ENCODE measurements around the gene SMIM45.

SMIM45 gene

DNA sequence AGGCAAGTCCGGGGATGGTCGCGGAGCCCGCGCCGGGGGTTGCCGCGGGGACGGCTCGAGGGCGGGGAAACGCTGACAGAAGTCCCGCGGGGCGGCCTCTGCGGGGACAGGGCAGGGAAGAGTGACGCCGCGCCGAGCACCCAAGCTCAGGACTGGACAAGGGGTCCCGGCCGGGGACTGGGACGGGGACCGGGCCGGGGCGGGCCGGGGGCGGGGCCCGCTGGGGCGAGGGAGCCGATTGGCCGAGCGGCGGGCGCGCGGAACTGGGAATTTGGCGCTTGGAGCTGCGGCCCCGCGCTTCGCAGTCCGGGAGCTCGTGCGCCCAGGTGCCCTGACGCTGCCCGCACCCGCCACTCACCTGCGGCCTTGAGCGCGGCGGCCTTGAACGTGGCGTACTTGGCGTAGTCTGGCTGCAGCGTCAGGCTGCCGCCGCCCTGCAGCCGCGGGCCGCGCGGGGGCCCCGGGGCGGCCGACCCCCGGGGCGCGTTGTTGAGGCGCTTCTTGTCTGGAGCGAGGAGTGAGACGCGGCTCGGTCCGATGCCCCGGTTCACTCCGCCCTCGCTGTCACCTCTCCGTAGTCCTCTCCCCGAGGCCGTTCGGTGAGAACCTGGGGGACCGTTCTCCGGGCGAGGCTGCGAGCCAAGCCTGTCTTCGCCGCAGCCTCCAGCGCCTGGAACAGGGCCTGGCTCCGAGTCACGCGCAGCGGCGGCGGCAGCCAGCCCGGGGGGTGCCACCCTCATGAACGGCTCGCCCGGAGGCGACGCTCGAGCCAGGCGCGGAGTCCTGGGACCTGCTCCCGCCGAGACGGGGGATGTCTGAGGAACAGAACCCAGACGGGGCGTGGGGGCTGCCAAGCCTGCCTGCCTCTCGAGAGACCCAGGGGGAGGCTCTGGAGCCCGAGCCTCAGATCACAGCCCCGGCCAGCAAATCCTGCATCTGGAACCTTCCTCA, 41.6 kb upstream of the SMIM45 start:
- Histone ChIP-seq H3K4me2 (no peak overlapping the region), H3F3A (ENCODE audit: insufficient read depth, low read depth) (peaks cover 19% of the 10 kb centered on the region; the same call in 1 of the 2 replicates), H4K20me1 (ENCODE audit: insufficient read depth) (peaks cover 8% of the 10 kb centered on the region; the same call in 1 of the 2 replicates), H3K9me2 (ENCODE audit: insufficient read depth) (no peaks in the 10 kb centered on the region), H3K27me3 (ENCODE audit: insufficient read depth, low read depth) (peaks cover 3% of the 10 kb centered on the region; the same call in 1 of the 2 replicates), H3K27ac (no peak overlapping the region), H3K79me2 (ENCODE audit: low read depth) (no peaks in the 10 kb centered on the region), H3K9me3 (ENCODE audit: insufficient read depth, low read depth) (no peaks in the 10 kb centered on the region), H3K4me1 (replicated peaks; ENCODE audit: insufficient read depth) (0 out of 2 replicates have a peak, but pooled peaks cover 7% of the 10 kb centered on the region), H3K4me3 (no peak overlapping the region), H2AFZ (no peak overlapping the region), H3K36me3 (ENCODE audit: low read depth) (no peaks in the 10 kb centered on the region)
- no peak for TF ChIP-seq EZH2 (IDR thresholded peaks at IDR 0.05; ENCODE audit: low read depth)
- TF ChIP-seq, protein P1, sequence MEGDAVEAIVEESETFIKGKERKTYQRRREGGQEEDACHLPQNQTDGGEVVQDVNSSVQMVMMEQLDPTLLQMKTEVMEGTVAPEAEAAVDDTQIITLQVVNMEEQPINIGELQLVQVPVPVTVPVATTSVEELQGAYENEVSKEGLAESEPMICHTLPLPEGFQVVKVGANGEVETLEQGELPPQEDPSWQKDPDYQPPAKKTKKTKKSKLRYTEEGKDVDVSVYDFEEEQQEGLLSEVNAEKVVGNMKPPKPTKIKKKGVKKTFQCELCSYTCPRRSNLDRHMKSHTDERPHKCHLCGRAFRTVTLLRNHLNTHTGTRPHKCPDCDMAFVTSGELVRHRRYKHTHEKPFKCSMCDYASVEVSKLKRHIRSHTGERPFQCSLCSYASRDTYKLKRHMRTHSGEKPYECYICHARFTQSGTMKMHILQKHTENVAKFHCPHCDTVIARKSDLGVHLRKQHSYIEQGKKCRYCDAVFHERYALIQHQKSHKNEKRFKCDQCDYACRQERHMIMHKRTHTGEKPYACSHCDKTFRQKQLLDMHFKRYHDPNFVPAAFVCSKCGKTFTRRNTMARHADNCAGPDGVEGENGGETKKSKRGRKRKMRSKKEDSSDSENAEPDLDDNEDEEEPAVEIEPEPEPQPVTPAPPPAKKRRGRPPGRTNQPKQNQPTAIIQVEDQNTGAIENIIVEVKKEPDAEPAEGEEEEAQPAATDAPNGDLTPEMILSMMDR (conservative IDR thresholded peaks at IDR 0.05): no peak
- CTCF ChIA-PET: no interaction called here
- no TSS peak for BruUV-seq (replicated peaks)
- peak in 1 of 2 experiments; percentile 28 for DNase-seq
- intact Hi-C loops (cut with micrococcal nuclease; ENCODE audit: unreplicated experiment): no loop called here
- POLR2A ChIA-PET (ENCODE audit: unreplicated experiment): no interaction called here

DNA sequence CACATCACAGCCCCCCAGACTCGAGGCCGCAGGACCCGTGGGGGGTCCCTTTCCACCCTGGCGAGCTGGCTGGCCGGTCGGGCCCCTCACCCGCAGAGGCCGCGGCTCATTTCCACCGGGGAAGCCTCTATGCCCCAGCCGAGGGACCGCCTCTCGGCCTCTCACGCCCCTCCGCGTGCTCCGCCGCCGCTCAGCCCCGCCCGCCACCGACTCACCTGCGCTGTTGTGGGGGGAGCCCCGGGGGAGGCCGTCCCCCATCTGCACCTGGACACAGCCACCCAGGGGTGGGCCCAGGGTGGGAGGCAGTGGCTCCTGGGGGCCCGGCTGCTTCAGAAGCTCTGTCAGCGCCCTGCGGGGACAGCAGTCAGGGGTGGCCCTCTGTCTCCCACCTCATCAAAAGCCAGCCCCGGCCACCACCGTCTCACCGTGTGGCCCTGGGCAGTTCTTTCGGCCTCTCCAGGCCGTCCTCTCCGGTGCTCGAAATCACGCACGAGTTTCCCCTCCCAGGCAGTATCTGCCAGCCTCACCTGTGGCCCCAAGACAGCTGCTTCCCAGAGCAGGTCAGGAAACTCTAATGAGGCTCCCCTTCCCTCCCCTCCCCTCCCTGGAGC, 40.8 kb upstream of the SMIM45 start:
- H3K36me3 ChIP-seq (ENCODE audit: low read depth): no peaks in the 10 kb centered on the region
- peaks cover 9% of the 10 kb centered on the region; the same call in 1 of the 2 replicates for H3K27me3 ChIP-seq (ENCODE audit: insufficient read depth, low read depth)
- H3K27ac ChIP-seq: no peak overlapping the region
- no peak for DNase-seq
- no peaks in the 10 kb centered on the region for H3K79me2 ChIP-seq (ENCODE audit: low read depth)
- no peaks in the 10 kb centered on the region for H3K9me3 ChIP-seq (ENCODE audit: insufficient read depth, low read depth)
- BruUV-seq (replicated peaks): no TSS peak
- no peak overlapping the region for H2AFZ ChIP-seq
- no peak for TF ChIP-seq EZH2 (IDR thresholded peaks at IDR 0.05; ENCODE audit: low read depth)
- TF ChIP-seq, protein P1 (conservative IDR thresholded peaks at IDR 0.05): no peak
- H4K20me1 ChIP-seq (ENCODE audit: insufficient read depth): peaks cover 4% of the 10 kb centered on the region; the same call in 1 of the 2 replicates
- CTCF ChIA-PET: interaction anchor here (0.6 kb wide), 1 partner anchor 158 kb away, joined by 3 read pairs; no protein-coding TSS in a partner anchor
- peaks cover 23% of the 10 kb centered on the region; the same call in 1 of the 2 replicates for H3F3A ChIP-seq (ENCODE audit: insufficient read depth, low read depth)
- 0 out of 2 replicates have a peak, but pooled peaks cover 7% of the 10 kb centered on the region for H3K4me1 ChIP-seq (replicated peaks; ENCODE audit: insufficient read depth)
- POLR2A ChIA-PET (ENCODE audit: unreplicated experiment): no interaction called here
- H3K4me2 ChIP-seq: no peak overlapping the region
- no peak overlapping the region for H3K4me3 ChIP-seq
- H3K9me2 ChIP-seq (ENCODE audit: insufficient read depth): no peaks in the 10 kb centered on the region
- intact Hi-C loops (cut with micrococcal nuclease; ENCODE audit: unreplicated experiment): no loop called here

DNA sequence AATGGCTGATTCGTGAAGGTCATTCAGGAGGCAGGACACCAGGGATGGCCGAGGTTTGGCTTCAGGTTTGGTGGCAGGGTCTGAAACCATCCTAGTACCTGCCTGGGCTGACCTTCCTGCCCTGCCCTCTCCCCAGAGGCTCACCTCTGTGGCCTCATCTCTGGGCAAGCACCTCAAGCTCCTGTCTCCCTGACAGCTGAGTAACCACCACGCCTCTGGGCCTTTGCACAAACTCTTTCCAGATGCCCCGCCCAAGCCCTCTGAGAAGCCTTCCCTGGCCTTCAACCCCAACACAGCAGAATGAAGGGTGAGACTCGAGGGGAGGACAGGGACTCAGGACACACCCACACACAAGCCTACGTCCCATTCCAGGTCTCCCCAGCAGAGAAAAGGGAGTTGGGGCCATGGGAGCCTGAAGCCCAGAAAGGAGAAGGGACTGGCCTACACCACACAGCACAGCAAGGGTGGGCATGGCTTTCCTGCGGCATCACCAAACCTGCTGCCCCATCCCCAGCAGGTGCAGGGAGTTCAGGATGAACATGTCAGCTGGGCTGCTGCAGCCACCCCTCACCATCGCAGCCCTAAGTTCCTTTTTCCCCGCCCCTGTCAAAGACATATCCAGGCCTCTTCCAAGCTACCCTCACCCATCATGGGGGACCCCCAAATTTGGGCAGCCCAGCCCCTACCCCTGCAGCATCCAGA, 39.5 kb upstream of the SMIM45 start:
- Histone ChIP-seq H3K79me2 (ENCODE audit: low read depth) (no peaks in the 10 kb centered on the region), H3K4me1 (replicated peaks; ENCODE audit: insufficient read depth) (0 out of 2 replicates have a peak, but pooled peaks cover 7% of the 10 kb centered on the region), H3F3A (ENCODE audit: insufficient read depth, low read depth) (peaks cover 25% of the 10 kb centered on the region; the same call in 1 of the 2 replicates), H3K9me2 (ENCODE audit: insufficient read depth) (no peaks in the 10 kb centered on the region), H4K20me1 (ENCODE audit: insufficient read depth) (peaks cover 4% of the 10 kb centered on the region; the same call in 1 of the 2 replicates), H3K27ac (no peak overlapping the region), H3K4me3 (no peak overlapping the region), H2AFZ (no peak overlapping the region), H3K4me2 (no peak overlapping the region), H3K36me3 (ENCODE audit: low read depth) (no peaks in the 10 kb centered on the region), H3K27me3 (ENCODE audit: insufficient read depth, low read depth) (peaks cover 9% of the 10 kb centered on the region; the same call in 1 of the 2 replicates), H3K9me3 (ENCODE audit: insufficient read depth, low read depth) (no peaks in the 10 kb centered on the region)
- BruUV-seq (replicated peaks): no TSS peak
- intact Hi-C loops (cut with micrococcal nuclease; ENCODE audit: unreplicated experiment): no loop called here
- POLR2A ChIA-PET (ENCODE audit: unreplicated experiment): no interaction called here
- TF ChIP-seq, protein P1 (conservative IDR thresholded peaks at IDR 0.05): no peak
- TF ChIP-seq EZH2 (IDR thresholded peaks at IDR 0.05; ENCODE audit: low read depth): no peak
- CTCF ChIA-PET: no interaction called here
- DNase-seq: no peak

Measured in PC-9 (cell line).